Cardiac fibroblast (primary cell): ENCODE results near the gene GRIN2A.
A peak's percentile ranks its signal among the peaks of the same experiment; 100 is the strongest.

Experiments used
- DNase-seq, 2 donors: peaks; one replicate each; pipeline versions ENCODE4 v3.0.0 to v3.0.0-alpha.2; 2010; ENCODE audit warnings: low read depth in 2 of 2
- H3K4me3 ChIP-seq, 2 donors: replicated peaks in 1 of 2; 1 replicate in 1 of 2; 2 replicates in 1 of 2; pipeline ENCODE4 v1.5.1; 2011; ENCODE audit warnings: low read depth in 2 of 2, low read length in 2 of 2, mild to moderate bottlenecking in 2 of 2, moderate library complexity in 1 of 2
- TF ChIP-seq, protein P1 (sequence below): IDR thresholded peaks from one replicate; pipeline ENCODE4 v1.5.1; 2011; ENCODE audit warnings: low read depth, mild to moderate bottlenecking, low read length, inconsistent platforms

Gene GRIN2A

DNA sequence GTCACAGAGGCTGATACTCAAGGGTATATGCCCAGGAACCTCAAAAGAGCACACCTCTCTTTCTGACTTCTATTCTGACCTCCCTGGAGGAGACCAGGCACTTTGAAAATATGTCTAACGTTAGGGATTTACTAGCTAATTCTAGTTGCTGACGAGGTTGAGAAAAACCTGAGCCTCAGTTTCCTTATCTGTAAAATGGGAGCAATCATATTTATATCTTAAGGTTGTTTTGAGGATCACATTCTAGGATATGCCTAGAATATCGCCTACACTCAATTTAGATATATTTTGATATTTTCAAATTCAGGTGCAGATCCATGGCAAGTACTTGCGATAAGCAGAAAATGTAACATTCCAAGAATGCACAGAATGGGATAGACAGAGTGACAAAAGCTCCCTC, 425.8 kb downstream of the GRIN2A start:
- no peak for DNase-seq
- no peak overlapping the region for H3K4me3 ChIP-seq
- TF ChIP-seq, protein P1, sequence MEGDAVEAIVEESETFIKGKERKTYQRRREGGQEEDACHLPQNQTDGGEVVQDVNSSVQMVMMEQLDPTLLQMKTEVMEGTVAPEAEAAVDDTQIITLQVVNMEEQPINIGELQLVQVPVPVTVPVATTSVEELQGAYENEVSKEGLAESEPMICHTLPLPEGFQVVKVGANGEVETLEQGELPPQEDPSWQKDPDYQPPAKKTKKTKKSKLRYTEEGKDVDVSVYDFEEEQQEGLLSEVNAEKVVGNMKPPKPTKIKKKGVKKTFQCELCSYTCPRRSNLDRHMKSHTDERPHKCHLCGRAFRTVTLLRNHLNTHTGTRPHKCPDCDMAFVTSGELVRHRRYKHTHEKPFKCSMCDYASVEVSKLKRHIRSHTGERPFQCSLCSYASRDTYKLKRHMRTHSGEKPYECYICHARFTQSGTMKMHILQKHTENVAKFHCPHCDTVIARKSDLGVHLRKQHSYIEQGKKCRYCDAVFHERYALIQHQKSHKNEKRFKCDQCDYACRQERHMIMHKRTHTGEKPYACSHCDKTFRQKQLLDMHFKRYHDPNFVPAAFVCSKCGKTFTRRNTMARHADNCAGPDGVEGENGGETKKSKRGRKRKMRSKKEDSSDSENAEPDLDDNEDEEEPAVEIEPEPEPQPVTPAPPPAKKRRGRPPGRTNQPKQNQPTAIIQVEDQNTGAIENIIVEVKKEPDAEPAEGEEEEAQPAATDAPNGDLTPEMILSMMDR = no peak

DNA sequence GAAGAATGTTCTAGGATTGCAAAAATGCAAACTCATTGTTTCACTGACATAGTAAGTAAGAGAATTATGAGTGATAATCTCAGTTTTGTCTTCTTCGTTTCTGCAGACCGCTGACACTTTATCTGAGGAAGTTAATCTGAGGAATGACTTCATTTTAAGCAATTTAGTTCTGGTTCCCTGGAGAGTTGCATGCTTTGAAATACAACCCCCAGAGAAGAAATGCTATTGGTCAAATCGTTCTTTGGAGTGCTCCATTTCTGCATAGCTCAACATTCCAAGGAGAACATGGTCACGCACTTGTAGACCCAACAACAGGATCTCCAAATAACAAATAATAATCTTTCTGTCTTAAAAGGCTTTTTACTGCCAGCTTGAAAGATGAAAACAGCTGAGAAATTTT, 427.1 kb downstream of the GRIN2A start:
- TF ChIP-seq, protein P1 = no peak
- peak in 1 of 2 donors; percentile 37 for DNase-seq
- H3K4me3 ChIP-seq = no peak overlapping the region

DNA sequence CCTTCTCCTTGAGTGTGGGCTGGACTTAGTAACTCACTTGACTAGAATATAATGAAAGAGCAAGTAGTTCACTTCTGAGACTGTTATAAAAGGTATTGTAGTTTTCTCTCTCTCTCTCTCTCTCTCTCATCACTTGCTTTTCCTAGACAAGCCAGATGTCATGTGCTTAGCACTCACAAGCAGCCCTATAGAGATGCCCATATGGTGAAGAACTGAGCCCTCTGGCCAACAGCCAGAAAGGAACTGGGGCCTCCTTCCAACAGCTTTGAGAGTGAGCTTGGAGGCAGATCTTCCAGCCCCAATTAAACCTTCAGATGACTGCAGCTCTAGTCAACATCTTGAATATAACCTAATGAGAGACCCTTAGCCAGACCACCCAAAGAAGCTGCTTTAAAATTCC, 440.5 kb downstream of the GRIN2A start:
- TF ChIP-seq, protein P1 = no peak
- DNase-seq = no peak
- H3K4me3 ChIP-seq = no peak overlapping the region

DNA sequence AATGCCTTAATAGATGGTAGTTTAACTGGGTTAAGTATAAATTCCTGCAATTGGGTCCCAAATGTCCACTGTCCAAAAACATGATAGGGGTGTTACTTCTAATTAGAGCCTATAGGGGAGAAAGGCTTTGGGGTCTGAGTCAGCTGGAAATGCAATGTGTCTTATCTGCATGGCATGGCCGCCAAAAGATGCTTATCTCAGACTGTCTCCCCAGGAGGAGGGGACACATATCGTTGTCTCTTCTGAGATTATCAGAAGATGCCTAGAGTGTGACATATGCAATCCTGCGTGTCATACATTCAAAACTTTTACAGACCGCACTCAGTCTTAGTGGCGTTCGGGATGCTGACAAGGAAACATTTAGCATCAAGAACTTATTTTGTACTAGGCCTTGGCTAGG, 442.9 kb downstream of the GRIN2A start:
- TF ChIP-seq, protein P1 = no peak
- DNase-seq = no peak
- H3K4me3 ChIP-seq = no peak overlapping the region

DNA sequence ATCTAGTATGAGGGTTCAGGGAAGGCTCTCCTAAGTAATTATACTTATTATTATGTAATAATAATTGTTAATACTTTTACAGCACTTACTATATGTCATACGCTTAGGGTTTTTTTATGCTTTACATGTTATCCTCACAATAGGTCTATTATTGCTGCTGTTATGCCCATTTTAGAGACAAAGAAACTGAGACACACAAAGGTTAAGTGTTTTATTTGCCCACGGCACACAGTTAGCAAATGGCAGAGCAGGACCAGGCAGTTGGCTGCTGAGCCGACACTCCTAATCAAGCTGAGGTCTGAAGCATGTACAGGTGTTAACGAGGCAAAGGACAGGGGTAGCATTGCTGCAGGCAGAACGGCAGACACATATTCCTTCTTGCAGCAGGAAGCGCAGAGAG, 443.5 kb downstream of the GRIN2A start:
- TF ChIP-seq, protein P1 = no peak
- no peak for DNase-seq
- no peak overlapping the region for H3K4me3 ChIP-seq

DNA sequence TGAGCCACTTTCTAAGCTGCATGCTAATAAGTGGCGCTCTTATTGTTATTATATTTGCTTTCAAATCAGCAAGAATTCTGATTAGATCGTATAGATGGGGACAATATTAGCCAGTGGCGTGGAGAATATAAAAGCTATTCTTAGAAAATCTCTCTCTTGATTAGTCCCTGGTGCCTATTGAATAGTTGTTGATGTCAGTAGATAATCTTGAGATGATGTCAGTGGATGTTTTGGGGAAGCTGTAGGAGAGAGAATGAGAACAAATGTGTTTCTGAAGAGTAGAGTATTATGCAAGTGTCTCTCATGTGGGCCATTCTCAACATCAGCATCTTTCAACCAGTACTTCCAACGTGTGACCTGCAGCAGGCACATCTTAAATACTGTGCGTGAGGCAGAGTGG, 445.7 kb downstream of the GRIN2A start:
- TF ChIP-seq, protein P1 = no peak
- DNase-seq = no peak
- H3K4me3 ChIP-seq = no peak overlapping the region

DNA sequence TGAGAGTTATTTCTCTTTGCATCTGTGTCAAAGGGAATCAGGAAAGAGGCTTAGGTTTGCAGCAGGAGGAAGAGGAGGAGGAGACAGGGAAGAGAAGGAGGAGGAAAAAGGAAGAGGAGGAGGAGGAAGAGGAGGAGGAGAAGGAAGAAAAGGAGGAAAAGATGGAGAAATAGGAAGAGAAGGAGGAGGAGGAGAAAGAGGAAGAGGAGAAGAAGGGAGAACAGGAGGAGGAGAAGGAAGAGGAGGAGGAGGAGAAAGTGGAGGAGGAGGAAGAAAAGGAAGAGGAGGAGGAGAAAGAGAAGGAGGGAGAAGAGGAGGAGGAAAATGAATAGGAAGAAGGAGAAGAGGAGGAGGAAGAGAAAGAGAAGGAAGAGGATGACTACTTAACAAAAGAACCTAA, 459.1 kb downstream of the GRIN2A start:
- TF ChIP-seq, protein P1 = no peak
- no peak for DNase-seq

More for the DNA sequence above, 459.1 kb downstream of the GRIN2A start:
- H3K4me3 ChIP-seq = no peak overlapping the region
